AG04450 (cell line): Measurements from ENCODE around the gene PKNOX2. TPM values are rescaled to one million over a fixed set of nuclear protein-coding genes. Genes with fewer than 3 reads are reported as not detected.

Experiments used
- CTCF ChIA-PET: fragments of 300-600, 350-600 bp; formaldehyde crosslinking; extraction: SDS; loops from one replicate; lab custom pipeline; 2022; ENCODE audit warnings: antibody characterized with exemption, inconsistent platforms; lab: Charles Lee
- POLR2A ChIA-PET: fragments of 350-600 bp; formaldehyde crosslinking; extraction: SDS; loops from one replicate; lab custom pipeline; 2021; ENCODE audit warnings: antibody characterized with exemption, inconsistent platforms; lab: Yijun Ruan, JAX
- DNase-seq: peaks from one replicate; pipeline ENCODE4 v3.0.0-alpha.2; 2011; ENCODE audit warnings: low read depth, low spot score
- H3K27ac ChIP-seq: one replicate; pipeline ENCODE4 v1.5.1; 2012; ENCODE audit warnings: low read depth, low read length, control low read depth
- H3K27me3 ChIP-seq: one replicate; pipeline ENCODE4 v1.6.0; 2012; ENCODE audit warnings: low read length; ENCODE audit not compliant: control insufficient read depth, insufficient read depth
- H3K4me3 ChIP-seq: 2 replicates; pipeline ENCODE4 v1.5.1; 2011; ENCODE audit warnings: mild to moderate bottlenecking, low read depth, low read length, control low read depth
- H3K9me3 ChIP-seq: 2 replicates; pipeline ENCODE4 v1.5.1; 2012; ENCODE audit warnings: low read length; ENCODE audit not compliant: control insufficient read depth, insufficient read depth
- CTCF ChIP-seq: IDR thresholded peaks from 2 replicates; pipeline ENCODE4 v1.5.1; 2011; ENCODE audit warnings: low read depth, low read length, control low read depth, inconsistent platforms
- polyA plus RNA-seq: library from polyadenylated mRNA; depleted of rRNA; stranded (reverse); fragments of >200 nt; gene quantifications from 2 replicates; pipeline ENCODE4 v1.2.3, GENCODE V29; 2011

The PKNOX2 gene
- polyA plus RNA-seq, 1 experiment, result 3.0 TPM

- Histone ChIP-seq H3K27ac (no peak overlapping the region), H3K27me3 (peaks cover 25% of the 10 kb centered on the region), H3K4me3 (no peak overlapping the region), H3K9me3 (no peaks in the 10 kb centered on the region)
- no peak for DNase-seq
- ChIA-PET POLR2A (no interaction called here), CTCF (interaction anchor here (0.7 to 6.8 kb wide), 3 partner anchors 20 to 315 kb away, joined by 3 to 89 read pairs (median 3); no protein-coding TSS in a partner anchor)
- TF ChIP-seq CTCF, result no peak
These were observed 242.5 kb downstream of the PKNOX2 start for GRCh38 chr11:125407046-125407445.

- no peak for DNase-seq
- CTCF ChIA-PET, result no interaction called here
- Histone ChIP-seq H3K27ac (no peak overlapping the region), H3K27me3 (peaks cover 25% of the 10 kb centered on the region), H3K4me3 (no peak overlapping the region), H3K9me3 (no peaks in the 10 kb centered on the region)
- no peak for TF ChIP-seq CTCF
- POLR2A ChIA-PET, result no interaction called here
These were observed 243.8 kb downstream of the PKNOX2 start for GRCh38 chr11:125408311-125408711.

GRCh38 chr11:125410091-125410490 lies 245.5 kb downstream of the PKNOX2 start:
- ChIA-PET CTCF (interaction anchor here (0.6 to 1.5 kb wide), 3 partner anchors 24 to 449 kb away, joined by 3 to 6 read pairs (median 3); no protein-coding TSS in a partner anchor), POLR2A (no interaction called here)
- H3K27me3 ChIP-seq, result peaks cover 25% of the 10 kb centered on the region
- H3K4me3 ChIP-seq, result no peak overlapping the region
- TF ChIP-seq CTCF, result no peak
- no peak for DNase-seq
- H3K27ac ChIP-seq, result no peak overlapping the region
- no peaks in the 10 kb centered on the region for H3K9me3 ChIP-seq

GRCh38 chr11:125412177-125412496 lies 247.6 kb downstream of the PKNOX2 start:
- Histone ChIP-seq H3K4me3 (no peak overlapping the region), H3K27me3 (peaks cover 17% of the 10 kb centered on the region), H3K9me3 (no peaks in the 10 kb centered on the region; the same call in 1 of the 2 replicates), H3K27ac (no peak overlapping the region)
- POLR2A ChIA-PET, result no interaction called here
- CTCF ChIA-PET, result interaction anchor here (2.3 kb wide), 1 partner anchor 20 kb away, joined by 6 read pairs; no protein-coding TSS in a partner anchor
- TF ChIP-seq CTCF, result no peak
- no peak for DNase-seq

- ChIA-PET POLR2A (no interaction called here), CTCF (interaction anchor here (2.3 kb wide), 1 partner anchor 20 kb away, joined by 6 read pairs; no protein-coding TSS in a partner anchor)
- Histone ChIP-seq H3K4me3 (no peak overlapping the region), H3K27ac (no peak overlapping the region), H3K27me3 (peaks cover 17% of the 10 kb centered on the region), H3K9me3 (no peaks in the 10 kb centered on the region; the same call in 1 of the 2 replicates)
- DNase-seq, result no peak
- TF ChIP-seq CTCF, result no peak
These were observed 248.0 kb downstream of the PKNOX2 start for GRCh38 chr11:125412509-125412908.
